Panc1 (cell line): Measurements from ENCODE around the gene DLGAP3. TPM values are rescaled to one million over a fixed set of nuclear protein-coding genes. Genes with fewer than 3 reads are reported as not detected.

Experiments used
- ATAC-seq: fragments of 200-7000 bp; cut with Tn5 transposase; 2 replicates; pipeline ENCODE4 v1.9.1; 2020; ENCODE audit warnings: mild to moderate bottlenecking, moderate library complexity
- BruUV-seq: library from RNA; stranded (reverse); fragments of 400-500 nt; replicated peaks from 2 replicates; lab custom pipeline; 2021; lab: Mats Ljungman, UMichigan
- CTCF ChIA-PET: fragments of 300-600 bp; sonication (Branson Sonifier 250); formaldehyde crosslinking; loops from one replicate; lab custom pipeline; 2022; ENCODE audit warnings: antibody characterized with exemption; lab: Charles Lee
- POLR2A ChIA-PET: fragments of 300-600 bp; sonication (Branson Sonifier 250); formaldehyde crosslinking; loops from one replicate; lab custom pipeline; 2022; ENCODE audit warnings: antibody characterized with exemption; lab: Charles Lee
- DNase-seq: peaks from one replicate; pipeline ENCODE4 v3.0.0-alpha.2; 2010; ENCODE audit warnings: low read depth, low spot score
- H3K27ac ChIP-seq: 2 replicates; pipeline ENCODE4 v1.5.1; 2011; ENCODE audit warnings: mild to moderate bottlenecking, low read length, inconsistent platforms
- H3K27me3 ChIP-seq: fragments of 200-500 bp; sonication (Bioruptor generic); 2 replicates; pipeline ENCODE4 v1.6.0; 2014; ENCODE audit warnings: low read length, inconsistent platforms; ENCODE audit not compliant: control insufficient read depth, insufficient read depth
- H3K36me3 ChIP-seq: fragments of 200-500 bp; sonication (Bioruptor generic); 2 replicates; pipeline ENCODE4 v1.5.1; 2014; ENCODE audit warnings: inconsistent platforms, mild to moderate bottlenecking, low read length, moderate library complexity; ENCODE audit not compliant: control insufficient read depth, insufficient read depth
- H3K4me1 ChIP-seq: 2 replicates; pipeline ENCODE4 v1.5.1; 2011; ENCODE audit warnings: inconsistent platforms, mild to moderate bottlenecking, low read length, moderate library complexity; ENCODE audit not compliant: control insufficient read depth, insufficient read depth
- H3K4me3 ChIP-seq, 2 experiments: 2 replicates each; pipeline ENCODE4 v1.5.1; 2011 to 2012; ENCODE audit warnings: low read depth in 2 of 2, low read length in 2 of 2, mild to moderate bottlenecking in 2 of 2, inconsistent platforms in 1 of 2, moderate library complexity in 1 of 2
- H3K9me3 ChIP-seq: fragments of 200-500 bp; sonication (Bioruptor generic); 2 replicates; pipeline ENCODE4 v1.5.1; 2014; ENCODE audit warnings: low read depth, mild to moderate bottlenecking, inconsistent platforms, low read length, moderate library complexity; ENCODE audit not compliant: control insufficient read depth, insufficient read depth
- CTCF ChIP-seq: fragments of 450-650 bp; IDR thresholded peaks from 2 replicates; pipeline ENCODE4 v1.5.1; 2017; ENCODE audit warnings: mild to moderate bottlenecking
- POLR2AphosphoS5 ChIP-seq: IDR thresholded peaks from 2 replicates; pipeline ENCODE4 v1.6.1; 2012; ENCODE audit warnings: mild to moderate bottlenecking, low read depth, low read length, moderate library complexity
- SIN3A ChIP-seq: IDR thresholded peaks from 2 replicates; pipeline ENCODE4 v1.6.1; 2012; ENCODE audit warnings: low read depth, mild to moderate bottlenecking, low read length, moderate library complexity, borderline replicate concordance; ENCODE audit not compliant: insufficient read depth
- TCF7L2 ChIP-seq: IDR thresholded peaks from 2 replicates; pipeline ENCODE4 v1.6.1; 2011; ENCODE audit warnings: mild to moderate bottlenecking, low read depth, low read length, inconsistent platforms
- in situ Hi-C: cut with HindIII; loops from 2 replicates; pipeline ENCODE4 v1.10.0; 2016; ENCODE audit warnings: low sequenced_read_pairs, low pct_unique_long_range_greater_than_20kb
- intact Hi-C: fragments of 100-400 bp; cut with micrococcal nuclease; formaldehyde crosslinking; loops from one replicate; pipeline ENCODE4 v1.10.0; 2022; ENCODE audit not compliant: unreplicated experiment
- total RNA-seq: library from RNA; stranded (reverse); gene quantifications from one replicate; pipeline ENCODE4 v1.2.1, GENCODE V29; 2021; ENCODE audit not compliant: unreplicated experiment
- TF ChIP-seq, protein P1 (sequence below), 2 experiments: IDR thresholded peaks; 2 replicates each; pipeline ENCODE4 v1.6.1; 2011 to 2012; ENCODE audit warnings: low read depth in 2 of 2, control low read depth in 1 of 2, low read length in 1 of 2, mild to moderate bottlenecking in 1 of 2, moderate library complexity in 1 of 2; ENCODE audit not compliant: insufficient read depth in 1 of 2

The DLGAP3 gene
- total RNA-seq, 1 experiment from 2014 or later, result 0.87 TPM

- no peak for TF ChIP-seq POLR2AphosphoS5
Measured at GRCh38 chr1:34868230-34869049, 61.0 kb downstream of the DLGAP3 start (continued).

- H3K27me3 ChIP-seq, result peaks cover 5% of the 10 kb centered on the region
- H3K4me3 ChIP-seq, result no peak overlapping the region
- H3K27ac ChIP-seq, result no peak overlapping the region
- no TSS peak for BruUV-seq
- DNase-seq, result no peak
- intact Hi-C loops, result no loop called here
- no peaks in the 10 kb centered on the region for H3K9me3 ChIP-seq
- ATAC-seq, result no peak
- H3K4me1 ChIP-seq, result no peaks in the 10 kb centered on the region
- CTCF ChIA-PET, result no interaction called here
- in situ Hi-C loops, result no loop called here
- POLR2A ChIA-PET, result no interaction called here
- H3K36me3 ChIP-seq, result no peaks in the 10 kb centered on the region
- TF ChIP-seq POLR2AphosphoS5 (no peak), TCF7L2 (no peak), CTCF (no peak), SIN3A (no peak)
- TF ChIP-seq, protein P1, sequence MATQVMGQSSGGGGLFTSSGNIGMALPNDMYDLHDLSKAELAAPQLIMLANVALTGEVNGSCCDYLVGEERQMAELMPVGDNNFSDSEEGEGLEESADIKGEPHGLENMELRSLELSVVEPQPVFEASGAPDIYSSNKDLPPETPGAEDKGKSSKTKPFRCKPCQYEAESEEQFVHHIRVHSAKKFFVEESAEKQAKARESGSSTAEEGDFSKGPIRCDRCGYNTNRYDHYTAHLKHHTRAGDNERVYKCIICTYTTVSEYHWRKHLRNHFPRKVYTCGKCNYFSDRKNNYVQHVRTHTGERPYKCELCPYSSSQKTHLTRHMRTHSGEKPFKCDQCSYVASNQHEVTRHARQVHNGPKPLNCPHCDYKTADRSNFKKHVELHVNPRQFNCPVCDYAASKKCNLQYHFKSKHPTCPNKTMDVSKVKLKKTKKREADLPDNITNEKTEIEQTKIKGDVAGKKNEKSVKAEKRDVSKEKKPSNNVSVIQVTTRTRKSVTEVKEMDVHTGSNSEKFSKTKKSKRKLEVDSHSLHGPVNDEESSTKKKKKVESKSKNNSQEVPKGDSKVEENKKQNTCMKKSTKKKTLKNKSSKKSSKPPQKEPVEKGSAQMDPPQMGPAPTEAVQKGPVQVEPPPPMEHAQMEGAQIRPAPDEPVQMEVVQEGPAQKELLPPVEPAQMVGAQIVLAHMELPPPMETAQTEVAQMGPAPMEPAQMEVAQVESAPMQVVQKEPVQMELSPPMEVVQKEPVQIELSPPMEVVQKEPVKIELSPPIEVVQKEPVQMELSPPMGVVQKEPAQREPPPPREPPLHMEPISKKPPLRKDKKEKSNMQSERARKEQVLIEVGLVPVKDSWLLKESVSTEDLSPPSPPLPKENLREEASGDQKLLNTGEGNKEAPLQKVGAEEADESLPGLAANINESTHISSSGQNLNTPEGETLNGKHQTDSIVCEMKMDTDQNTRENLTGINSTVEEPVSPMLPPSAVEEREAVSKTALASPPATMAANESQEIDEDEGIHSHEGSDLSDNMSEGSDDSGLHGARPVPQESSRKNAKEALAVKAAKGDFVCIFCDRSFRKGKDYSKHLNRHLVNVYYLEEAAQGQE (IDR thresholded peaks at IDR 0.05; ENCODE audit: insufficient read depth in 1 of 2, low read depth in 2 of 2, low read length in 1 of 2), result no peak
Measured at GRCh38 chr1:34867415-34867814, 62.0 kb downstream of the DLGAP3 start.

GRCh38 chr1:34866762-34867109, 62.7 kb downstream of the DLGAP3 start:
- TF ChIP-seq SIN3A, result no peak
- TF ChIP-seq, protein P1 (IDR thresholded peaks at IDR 0.05; ENCODE audit: insufficient read depth in 1 of 2, low read depth in 2 of 2, low read length in 1 of 2), result no peak
- ChIA-PET POLR2A (no interaction called here), CTCF (interaction anchor here (0.6 to 0.9 kb wide), 5 partner anchors 12 to 1604 kb away, joined by 3 to 11 read pairs (median 5); no protein-coding TSS in a partner anchor)
- peak overlapping the region; percentile 53 to 66 for H3K4me3 ChIP-seq
- DNase-seq, result no peak
- peaks cover 2% of the 10 kb centered on the region for H3K27me3 ChIP-seq
- no peaks in the 10 kb centered on the region for H3K36me3 ChIP-seq
- in situ Hi-C loops, result no loop called here
- no peak overlapping the region for H3K27ac ChIP-seq
- H3K4me1 ChIP-seq, result no peaks in the 10 kb centered on the region
- ATAC-seq, result no peak
- intact Hi-C loops, result no loop called here
- H3K9me3 ChIP-seq, result no peaks in the 10 kb centered on the region
- no TSS peak for BruUV-seq
